Measurements from ENCODE around the gene GALNT9.
"Not testable (repeated sequence)": the region's sequence is repeated elsewhere in the genome, so short reads cannot be mapped to it uniquely, and the experiment has no call there.

DNA sequence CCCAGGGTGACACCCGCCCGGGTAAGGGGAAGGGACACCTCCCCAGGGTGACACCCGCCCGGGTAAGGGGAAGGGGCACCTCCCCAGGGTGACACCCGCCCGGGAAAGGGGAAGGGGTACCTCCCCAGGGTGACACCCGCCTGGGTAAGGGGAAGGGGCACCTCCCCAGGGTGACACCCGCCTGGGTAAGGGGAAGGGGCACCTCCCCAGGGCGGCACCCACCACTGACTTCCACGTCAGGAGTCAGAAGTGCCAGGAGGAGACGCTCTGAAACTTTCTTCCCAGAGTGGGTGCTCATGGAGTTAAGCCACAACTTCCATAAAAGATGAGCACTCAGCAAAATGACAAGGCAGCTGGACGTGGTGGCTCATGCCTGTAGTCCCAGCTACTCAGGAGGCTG lies 109.6 kb downstream of the GALNT9 start:
- TF ChIP-seq REST (IDR thresholded peaks at IDR 0.05; ENCODE audit: low read depth, low read length); CHD2 (IDR thresholded peaks at IDR 0.05; ENCODE audit: low read length, partially characterized antibody); CTCF (IDR thresholded peaks at IDR 0.05); JUND (IDR thresholded peaks at IDR 0.05); MAX (IDR thresholded peaks at IDR 0.05; ENCODE audit: low read depth): not testable (repeated sequence)

Measured in SK-N-SH (cell line).